Measurements from ENCODE around the gene CLECL1. TPM values are rescaled to one million over a fixed set of nuclear protein-coding genes. Genes with fewer than 3 reads are reported as not detected.

The CLECL1 gene
- total RNA-seq, result not detected in 2 replicates

DNA sequence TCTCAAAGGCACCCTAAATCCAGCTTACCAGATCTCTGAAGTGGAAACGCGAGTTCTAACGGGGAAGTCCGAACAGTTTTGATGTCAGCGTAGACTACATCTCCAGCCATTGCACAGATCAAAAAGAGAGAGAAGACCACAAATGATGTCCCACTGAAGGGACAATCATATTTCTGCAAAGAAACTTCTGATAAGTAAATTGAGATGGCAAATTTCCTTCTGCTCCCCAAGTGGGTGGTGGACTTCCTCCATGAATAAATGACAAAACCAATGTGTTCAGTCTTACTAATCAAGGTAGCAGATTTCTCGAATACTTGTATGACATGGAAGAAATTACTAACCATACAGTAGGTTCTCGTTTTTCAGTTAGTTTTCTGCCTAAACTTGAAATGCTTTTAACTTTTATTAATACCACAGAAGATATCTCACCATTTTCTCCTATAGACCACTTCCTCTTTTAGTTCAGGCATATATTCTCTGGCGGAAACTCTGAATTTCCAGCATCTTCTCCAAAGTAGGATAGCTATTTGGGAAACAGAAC, at the start of gene CLECL1:
Gene CLECL1, minus strand, starts transcription at position 177 of the 541 bp plus-strand sequence.

DNA sequence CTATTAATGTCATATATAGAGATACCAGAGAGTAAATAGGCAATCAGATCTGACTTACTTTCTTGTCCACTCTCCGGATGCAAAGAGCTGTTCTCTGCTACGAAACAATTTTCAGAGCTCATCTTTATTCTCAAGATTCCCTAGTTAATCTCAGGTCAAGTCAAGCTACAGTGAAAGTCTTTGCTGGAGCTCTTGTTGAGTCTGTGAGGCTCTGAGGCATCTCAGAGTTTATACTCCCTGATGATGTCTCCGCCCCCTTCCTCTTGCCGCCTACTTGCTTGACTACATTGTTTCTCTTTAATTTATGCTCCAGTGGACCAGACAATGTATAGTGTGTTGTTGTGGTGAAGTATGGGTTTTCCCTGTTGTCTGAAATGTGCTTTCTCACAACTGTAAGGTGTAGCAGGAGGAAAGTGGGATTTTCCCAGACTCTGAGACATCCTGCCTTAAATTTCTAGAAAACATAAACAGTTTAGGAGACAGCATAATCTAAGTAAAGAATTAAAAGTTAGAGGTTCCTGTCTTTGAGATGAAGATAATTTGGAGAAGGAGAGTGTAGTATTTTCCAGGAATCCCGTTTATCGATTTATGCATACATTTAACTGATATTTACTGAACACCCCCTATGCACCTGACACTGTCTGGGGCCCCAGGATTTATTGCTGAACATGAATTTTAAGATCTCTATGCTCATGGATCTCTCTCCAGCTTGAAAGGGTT, 28.0 kb upstream of the CLECL1 start, which contains the start of gene CD69:
Gene CD69, minus strand, starts transcription at position 203 of the 720 bp plus-strand sequence. Its CDS starts 81 bp downstream, at position 122.

Other genes with a start within 250 kb of the CLECL1 start
- not detected in 2 replicates for gene KLRB1, start 125.2 kb downstream of the CLECL1 start, total RNA-seq
- 6.9 and 9.5 TPM in 2 replicates for gene CLEC2D, start 63.4 kb downstream of the CLECL1 start, total RNA-seq
- not detected in 2 replicates for gene CD69, start 27.8 kb upstream of the CLECL1 start, total RNA-seq
- gene KLRF1, start 94.4 kb upstream of the CLECL1 start, total RNA-seq, result 0.13 and 0.32 TPM in 2 replicates
- gene CLEC2B, start 136.3 kb upstream of the CLECL1 start, total RNA-seq, result 0.78 and 2.4 TPM in 2 replicates
- gene KLRF2, start 148.4 kb upstream of the CLECL1 start, total RNA-seq, result not detected in 2 replicates
- gene CLEC2A, start 199.3 kb upstream of the CLECL1 start, total RNA-seq, result not detected in 2 replicates
- gene CLEC12A, start 238.3 kb upstream of the CLECL1 start, total RNA-seq, result not detected in 2 replicates

Data from articular chondrocyte of knee joint (primary cell).